ENCODE results near the gene STAMBPL1. TPM values are rescaled to one million over a fixed set of nuclear protein-coding genes. Genes with fewer than 3 reads are reported as not detected.

The STAMBPL1 gene
- total RNA-seq, 2 experiments from 2014 or later, result 27.9 to 28.2 TPM

- ChIA-PET CTCF (interaction anchor here (0.7 kb wide), 1 partner anchor 121 kb away, joined by 3 read pairs; no protein-coding TSS in a partner anchor), POLR2A (no interaction called here)
- no peaks in the 10 kb centered on the region for H3K9me3 Mint-ChIP-seq
- H3K27me3 Mint-ChIP-seq, result no peaks in the 10 kb centered on the region
- H3K36me3 Mint-ChIP-seq, result peaks cover 30% of the 10 kb centered on the region
- H3K4me3 Mint-ChIP-seq, result no peak overlapping the region
- peaks cover 11% of the 10 kb centered on the region for H3K4me1 Mint-ChIP-seq (ENCODE audit: low read depth)
- DNase-seq, result no peak
- intact Hi-C loops (cut with micrococcal nuclease), result no loop called here
- no peak overlapping the region for H3K27ac Mint-ChIP-seq
Measured at GRCh38 chr10:88911851-88912250, 31.8 kb downstream of the STAMBPL1 start.

- H3K27me3 Mint-ChIP-seq, result no peaks in the 10 kb centered on the region
- H3K4me1 Mint-ChIP-seq (ENCODE audit: low read depth), result peaks cover 7% of the 10 kb centered on the region
- H3K36me3 Mint-ChIP-seq, result peaks cover 27% of the 10 kb centered on the region
- CTCF ChIA-PET, result no interaction called here
- H3K9me3 Mint-ChIP-seq, result no peaks in the 10 kb centered on the region
- H3K4me3 Mint-ChIP-seq, result no peak overlapping the region
- intact Hi-C loops (cut with micrococcal nuclease), result no loop called here
- DNase-seq, result no peak
- POLR2A ChIA-PET, result no interaction called here
- no peak overlapping the region for H3K27ac Mint-ChIP-seq
Measured at GRCh38 chr10:88913127-88913526, 33.1 kb downstream of the STAMBPL1 start.

- no peak overlapping the region for H3K27ac Mint-ChIP-seq
- POLR2A ChIA-PET, result no interaction called here
- H3K4me3 Mint-ChIP-seq, result no peak overlapping the region
- peaks cover under 1% of the 10 kb centered on the region for H3K4me1 Mint-ChIP-seq (ENCODE audit: low read depth)
- no peaks in the 10 kb centered on the region for H3K27me3 Mint-ChIP-seq
- DNase-seq, result no peak
- intact Hi-C loops (cut with micrococcal nuclease), result no loop called here
- H3K36me3 Mint-ChIP-seq, result peaks cover 22% of the 10 kb centered on the region
- no peaks in the 10 kb centered on the region for H3K9me3 Mint-ChIP-seq
- CTCF ChIA-PET, result no interaction called here
Measured at GRCh38 chr10:88913788-88914187, 33.7 kb downstream of the STAMBPL1 start.

GRCh38 chr10:88915781-88916180 is 35.7 kb downstream of the STAMBPL1 start:
- Mint-ChIP-seq H3K4me3 (no peak overlapping the region), H3K36me3 (peaks cover 22% of the 10 kb centered on the region), H3K27ac (peak overlapping the region; percentile 2), H3K4me1 (ENCODE audit: low read depth) (no peaks in the 10 kb centered on the region), H3K9me3 (no peaks in the 10 kb centered on the region), H3K27me3 (no peaks in the 10 kb centered on the region)
- ChIA-PET CTCF (interaction anchor here (0.8 kb wide), 1 partner anchor 80 kb away, joined by 3 read pairs; no protein-coding TSS in a partner anchor), POLR2A (no interaction called here)
- no peak for DNase-seq
- intact Hi-C loops (cut with micrococcal nuclease), result no loop called here

- Mint-ChIP-seq H3K36me3 (peaks cover 21% of the 10 kb centered on the region), H3K9me3 (no peaks in the 10 kb centered on the region), H3K27me3 (no peaks in the 10 kb centered on the region), H3K27ac (no peak overlapping the region), H3K4me3 (no peak overlapping the region), H3K4me1 (ENCODE audit: low read depth) (no peaks in the 10 kb centered on the region)
- no peak for DNase-seq
- POLR2A ChIA-PET, result no interaction called here
- intact Hi-C loops (cut with micrococcal nuclease), result no loop called here
- CTCF ChIA-PET, result interaction anchor here (0.8 kb wide), 1 partner anchor 81 kb away, joined by 3 read pairs; no protein-coding TSS in a partner anchor
Measured at GRCh38 chr10:88916231-88916630, 36.2 kb downstream of the STAMBPL1 start.

GRCh38 chr10:88916986-88917385 is 36.9 kb downstream of the STAMBPL1 start:
- ChIA-PET POLR2A (no interaction called here), CTCF (no interaction called here)
- Mint-ChIP-seq H3K9me3 (no peaks in the 10 kb centered on the region), H3K4me1 (ENCODE audit: low read depth) (no peaks in the 10 kb centered on the region), H3K36me3 (peaks cover 14% of the 10 kb centered on the region), H3K27ac (no peak overlapping the region), H3K27me3 (no peaks in the 10 kb centered on the region), H3K4me3 (no peak overlapping the region)
- DNase-seq, result no peak
- intact Hi-C loops (cut with micrococcal nuclease), result no loop called here

- Mint-ChIP-seq H3K27ac (no peak overlapping the region), H3K27me3 (no peaks in the 10 kb centered on the region), H3K4me3 (no peak overlapping the region), H3K4me1 (ENCODE audit: low read depth) (no peaks in the 10 kb centered on the region), H3K9me3 (no peaks in the 10 kb centered on the region), H3K36me3 (peaks cover 8% of the 10 kb centered on the region)
- no peak for DNase-seq
- CTCF ChIA-PET, result interaction anchor here (1.1 kb wide), 1 partner anchor 190 kb away, joined by 3 read pairs; no protein-coding TSS in a partner anchor
- POLR2A ChIA-PET, result no interaction called here
- intact Hi-C loops (cut with micrococcal nuclease), result no loop called here
Measured at GRCh38 chr10:88918191-88918905, 38.3 kb downstream of the STAMBPL1 start.

- DNase-seq, result no peak
- Mint-ChIP-seq H3K36me3 (peaks cover 12% of the 10 kb centered on the region), H3K9me3 (no peaks in the 10 kb centered on the region), H3K4me1 (ENCODE audit: low read depth) (peaks cover under 1% of the 10 kb centered on the region), H3K27me3 (no peaks in the 10 kb centered on the region), H3K4me3 (no peak overlapping the region), H3K27ac (no peak overlapping the region)
- CTCF ChIA-PET, result interaction anchor here (1.1 kb wide), 1 partner anchor 190 kb away, joined by 3 read pairs; no protein-coding TSS in a partner anchor
- intact Hi-C loops (cut with micrococcal nuclease), result no loop called here
- POLR2A ChIA-PET, result no interaction called here
Measured at GRCh38 chr10:88919041-88919440, 39.0 kb downstream of the STAMBPL1 start.

GRCh38 chr10:88920198-88920597 is 40.2 kb downstream of the STAMBPL1 start:
- no peak overlapping the region for H3K27ac Mint-ChIP-seq
- ChIA-PET CTCF (interaction anchor here (0.8 to 1.4 kb wide), 4 partner anchors 13 to 355 kb away, joined by 3 to 6 read pairs (median 4); no protein-coding TSS in a partner anchor), POLR2A (no interaction called here)
- H3K9me3 Mint-ChIP-seq, result no peaks in the 10 kb centered on the region
- DNase-seq, result no peak
- H3K4me3 Mint-ChIP-seq, result no peak overlapping the region
- peaks cover 16% of the 10 kb centered on the region for H3K36me3 Mint-ChIP-seq
- H3K4me1 Mint-ChIP-seq (ENCODE audit: low read depth), result peaks cover 8% of the 10 kb centered on the region
- intact Hi-C loops (cut with micrococcal nuclease), result no loop called here
- no peaks in the 10 kb centered on the region for H3K27me3 Mint-ChIP-seq

- ChIA-PET CTCF (interaction anchor here (1.0 to 1.3 kb wide), 2 partner anchors 12 to 13 kb away, joined by 4 to 5 read pairs; no protein-coding TSS in a partner anchor), POLR2A (no interaction called here)
- no peak for DNase-seq
- intact Hi-C loops (cut with micrococcal nuclease), result no loop called here
- no peak overlapping the region for H3K4me3 Mint-ChIP-seq
- H3K27me3 Mint-ChIP-seq, result no peaks in the 10 kb centered on the region
- peaks cover 13% of the 10 kb centered on the region for H3K36me3 Mint-ChIP-seq
- H3K9me3 Mint-ChIP-seq, result no peaks in the 10 kb centered on the region
- no peak overlapping the region for H3K27ac Mint-ChIP-seq
- H3K4me1 Mint-ChIP-seq (ENCODE audit: low read depth), result peaks cover 8% of the 10 kb centered on the region
Measured at GRCh38 chr10:88920986-88921593, 41.0 kb downstream of the STAMBPL1 start.

GRCh38 chr10:88922041-88922440 is 42.0 kb downstream of the STAMBPL1 start:
- ChIA-PET CTCF (no interaction called here), POLR2A (no interaction called here)
- Mint-ChIP-seq H3K36me3 (peaks cover 21% of the 10 kb centered on the region), H3K4me1 (ENCODE audit: low read depth) (peaks cover 8% of the 10 kb centered on the region), H3K27me3 (no peaks in the 10 kb centered on the region), H3K9me3 (no peaks in the 10 kb centered on the region), H3K4me3 (no peak overlapping the region), H3K27ac (no peak overlapping the region)
- no peak for DNase-seq
- intact Hi-C loops (cut with micrococcal nuclease), result no loop called here

GRCh38 chr10:88923520-88923919 is 43.5 kb downstream of the STAMBPL1 start:
- Mint-ChIP-seq H3K4me1 (ENCODE audit: low read depth) (peaks cover 8% of the 10 kb centered on the region), H3K4me3 (no peak overlapping the region), H3K27ac (no peak overlapping the region), H3K9me3 (no peaks in the 10 kb centered on the region), H3K36me3 (peaks cover 21% of the 10 kb centered on the region), H3K27me3 (no peaks in the 10 kb centered on the region)
- no peak for DNase-seq
- intact Hi-C loops (cut with micrococcal nuclease), result no loop called here
- CTCF ChIA-PET, result interaction anchor here (1.7 to 3.3 kb wide), 3 partner anchors 10 to 294 kb away, joined by 6 to 29 read pairs (median 13); no protein-coding TSS in a partner anchor
- POLR2A ChIA-PET, result no interaction called here

Measured in activated CD4-positive, alpha-beta memory T cell treated with anti-CD3 and anti-CD28 coated beads for 36 hours (primary cell).